Osteoblast (primary cell): Measurements from ENCODE around the gene C9orf40. TPM values are rescaled to one million over a fixed set of nuclear protein-coding genes. Genes with fewer than 3 reads are reported as not detected.

Experiments
- DNase-seq: peaks from one replicate; pipeline ENCODE4 v3.0.0; 2011; ENCODE audit warnings: low spot score, mixed read lengths; ENCODE audit not compliant: insufficient read length; ENCODE audit errors: missing footprints
- H2AFZ ChIP-seq: 2 replicates; pipeline ENCODE4 v1.6.0; 2011; ENCODE audit warnings: mild to moderate bottlenecking, low read length
- H3K27ac ChIP-seq: 2 replicates; pipeline ENCODE4 v1.5.1; 2011; ENCODE audit warnings: mild to moderate bottlenecking, low read depth, low read length, moderate library complexity
- H3K27me3 ChIP-seq: 2 replicates; pipeline ENCODE4 v1.6.0; 2012; ENCODE audit warnings: mild to moderate bottlenecking, control low read depth, inconsistent platforms, low read length, moderate library complexity; ENCODE audit not compliant: insufficient read depth
- H3K36me3 ChIP-seq: 2 replicates; pipeline ENCODE4 v1.5.1; 2011; ENCODE audit warnings: mild to moderate bottlenecking, low read length, control low read depth, moderate library complexity; ENCODE audit not compliant: insufficient read depth
- H3K4me1 ChIP-seq: 2 replicates; pipeline ENCODE4 v1.5.1; 2011; ENCODE audit warnings: mild to moderate bottlenecking, low read length, control low read depth, moderate library complexity; ENCODE audit not compliant: insufficient read depth
- H3K4me2 ChIP-seq: 2 replicates; pipeline ENCODE4 v1.6.0; 2011; ENCODE audit warnings: mild to moderate bottlenecking, low read length; ENCODE audit not compliant: insufficient read depth
- H3K4me3 ChIP-seq: fragments of 200-600 bp; sonication (generic); 3 replicates; pipeline ENCODE4 v1.5.1; 2012; ENCODE audit warnings: mild to moderate bottlenecking, low read length, inconsistent platforms; ENCODE audit not compliant: insufficient read depth
- H3K79me2 ChIP-seq: 2 replicates; pipeline ENCODE4 v1.6.0; 2012; ENCODE audit warnings: mild to moderate bottlenecking, low read length, control low read depth, inconsistent platforms; ENCODE audit not compliant: insufficient read depth
- H3K9me3 ChIP-seq: 2 replicates; pipeline ENCODE4 v1.5.1; 2011; ENCODE audit warnings: low read depth, low read length, control low read depth
- H4K20me1 ChIP-seq: 2 replicates; pipeline ENCODE4 v1.6.0; 2012; ENCODE audit warnings: mild to moderate bottlenecking, low read length, control low read depth; ENCODE audit not compliant: insufficient read depth
- total RNA-seq: library from RNA; depleted of rRNA; stranded (reverse); fragments of >200 nt; gene quantifications from 2 replicates; pipeline ENCODE4 v1.2.3, GENCODE V29; 2012
- TF ChIP-seq, protein P1 (sequence below): IDR thresholded peaks from 2 replicates; pipeline ENCODE4 v1.5.1; 2011; ENCODE audit warnings: mild to moderate bottlenecking, low read depth, low read length, moderate library complexity; ENCODE audit errors: extremely low read depth

The C9orf40 gene
- total RNA-seq, 1 donor: 2.9 TPM

DNA sequence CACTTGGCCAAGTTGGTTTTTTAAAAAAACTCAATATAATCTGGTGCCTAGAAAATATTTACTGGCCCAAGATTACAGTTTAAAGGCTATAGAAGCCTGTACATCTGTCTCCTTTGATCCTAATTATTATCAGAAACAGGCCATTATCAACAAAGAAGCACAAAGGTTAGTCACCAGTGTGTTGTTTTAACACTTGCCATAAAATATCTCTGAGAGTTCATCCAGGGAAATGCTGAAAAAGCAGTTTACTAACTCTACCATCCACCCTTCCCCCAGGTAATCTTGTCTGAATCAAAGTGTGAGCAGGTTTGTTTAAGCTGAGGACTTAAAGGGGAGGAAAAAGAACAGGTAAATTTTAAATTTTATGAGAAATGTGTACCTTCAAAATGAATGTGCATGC, 51.7 kb downstream of the C9orf40 start:
- DNase-seq: no peak
- H3K4me2 ChIP-seq: no peak overlapping the region
- H3K4me3 ChIP-seq: no peak overlapping the region
- H3K27ac ChIP-seq: no peak overlapping the region
- no peaks in the 10 kb centered on the region for H3K27me3 ChIP-seq
- H4K20me1 ChIP-seq: no peaks in the 10 kb centered on the region
- no peaks in the 10 kb centered on the region for H3K79me2 ChIP-seq
- no peak overlapping the region for H2AFZ ChIP-seq
- TF ChIP-seq, protein P1, sequence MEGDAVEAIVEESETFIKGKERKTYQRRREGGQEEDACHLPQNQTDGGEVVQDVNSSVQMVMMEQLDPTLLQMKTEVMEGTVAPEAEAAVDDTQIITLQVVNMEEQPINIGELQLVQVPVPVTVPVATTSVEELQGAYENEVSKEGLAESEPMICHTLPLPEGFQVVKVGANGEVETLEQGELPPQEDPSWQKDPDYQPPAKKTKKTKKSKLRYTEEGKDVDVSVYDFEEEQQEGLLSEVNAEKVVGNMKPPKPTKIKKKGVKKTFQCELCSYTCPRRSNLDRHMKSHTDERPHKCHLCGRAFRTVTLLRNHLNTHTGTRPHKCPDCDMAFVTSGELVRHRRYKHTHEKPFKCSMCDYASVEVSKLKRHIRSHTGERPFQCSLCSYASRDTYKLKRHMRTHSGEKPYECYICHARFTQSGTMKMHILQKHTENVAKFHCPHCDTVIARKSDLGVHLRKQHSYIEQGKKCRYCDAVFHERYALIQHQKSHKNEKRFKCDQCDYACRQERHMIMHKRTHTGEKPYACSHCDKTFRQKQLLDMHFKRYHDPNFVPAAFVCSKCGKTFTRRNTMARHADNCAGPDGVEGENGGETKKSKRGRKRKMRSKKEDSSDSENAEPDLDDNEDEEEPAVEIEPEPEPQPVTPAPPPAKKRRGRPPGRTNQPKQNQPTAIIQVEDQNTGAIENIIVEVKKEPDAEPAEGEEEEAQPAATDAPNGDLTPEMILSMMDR: no peak
- H3K9me3 ChIP-seq: no peaks in the 10 kb centered on the region
- H3K4me1 ChIP-seq: no peaks in the 10 kb centered on the region
- H3K36me3 ChIP-seq: no peaks in the 10 kb centered on the region

Other genes with a start within 250 kb of the C9orf40 start
- under 0.01 and 0.29 TPM in 2 replicates for gene TRPM6, start 65.0 kb downstream of the C9orf40 start, total RNA-seq
- 27.1 and 33.3 TPM in 2 replicates for gene CARNMT1, start 75.4 kb upstream of the C9orf40 start, total RNA-seq
- gene NMRK1, start 135.2 kb upstream of the C9orf40 start, total RNA-seq: 21.4 and 29.2 TPM in 2 replicates
- 30.0 and 35.1 TPM in 2 replicates for gene OSTF1, start 135.6 kb upstream of the C9orf40 start, total RNA-seq